GM19351 (cell line): ENCODE measurements around the gene INSYN2A.

Experiments used
- ATAC-seq: cut with Tn5 transposase; IDR thresholded peaks from one replicate; pipeline ENCODE4 v1.9.1; 2021; ENCODE audit warnings: mild to moderate bottlenecking, moderate library complexity; ENCODE audit not compliant: unreplicated experiment

Gene INSYN2A

DNA sequence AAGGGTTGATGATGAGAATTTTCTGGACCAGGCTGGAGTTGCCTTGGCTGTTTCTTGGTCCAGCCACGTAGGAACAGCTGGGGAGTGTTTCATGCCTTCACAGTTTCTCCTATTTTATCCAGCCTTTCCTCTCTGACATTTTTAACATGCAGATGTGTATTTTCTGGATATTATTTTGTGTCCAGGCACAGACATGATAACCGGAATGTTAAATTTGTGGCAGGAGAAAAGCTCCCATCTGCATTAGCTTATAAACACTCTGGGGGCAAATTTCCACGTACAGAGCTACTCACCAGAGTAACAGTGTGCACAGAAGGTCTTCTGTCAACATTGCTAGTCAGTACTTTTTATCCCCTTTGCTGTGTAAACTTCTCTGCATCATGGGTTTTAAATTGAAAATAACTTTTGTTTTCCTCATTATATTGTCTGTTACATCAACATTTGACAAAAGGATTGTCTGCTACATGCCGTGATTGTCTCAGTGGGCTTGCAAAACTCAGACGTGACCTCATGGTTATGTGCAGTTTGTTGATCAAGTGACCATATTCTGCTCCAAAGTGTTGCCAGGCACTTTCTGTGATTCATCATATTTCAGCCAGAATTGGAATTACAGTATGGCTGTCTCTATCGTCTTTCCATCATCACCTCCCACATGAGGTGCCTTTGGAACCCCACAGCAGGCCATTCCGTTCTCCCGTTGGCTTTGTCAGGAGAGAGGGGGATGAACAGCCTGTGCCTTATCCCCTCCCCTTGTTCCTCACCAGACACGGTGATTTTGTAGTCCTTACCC is 41.4 kb downstream of the INSYN2A start:
- ATAC-seq, result no peak

DNA sequence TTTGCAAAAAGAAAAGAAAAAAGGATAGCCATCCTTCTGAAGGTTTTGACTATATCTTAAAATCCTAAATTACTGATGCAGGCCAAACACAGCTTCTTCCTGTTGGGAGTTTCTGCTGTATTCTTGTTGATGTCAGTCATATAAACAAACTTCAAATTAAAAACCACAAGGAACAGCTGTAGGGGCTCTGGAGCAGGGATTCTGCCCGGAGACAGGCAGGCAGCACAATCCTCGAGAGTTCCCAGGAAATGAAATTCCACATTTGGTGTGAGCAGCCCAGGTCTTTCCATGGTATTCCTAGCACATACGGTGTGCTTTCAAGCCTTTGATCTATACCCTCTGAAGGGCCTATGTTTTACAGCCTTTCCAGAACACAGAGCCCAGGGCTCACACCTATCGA is 43.2 kb downstream of the INSYN2A start:
- no peak for ATAC-seq

DNA sequence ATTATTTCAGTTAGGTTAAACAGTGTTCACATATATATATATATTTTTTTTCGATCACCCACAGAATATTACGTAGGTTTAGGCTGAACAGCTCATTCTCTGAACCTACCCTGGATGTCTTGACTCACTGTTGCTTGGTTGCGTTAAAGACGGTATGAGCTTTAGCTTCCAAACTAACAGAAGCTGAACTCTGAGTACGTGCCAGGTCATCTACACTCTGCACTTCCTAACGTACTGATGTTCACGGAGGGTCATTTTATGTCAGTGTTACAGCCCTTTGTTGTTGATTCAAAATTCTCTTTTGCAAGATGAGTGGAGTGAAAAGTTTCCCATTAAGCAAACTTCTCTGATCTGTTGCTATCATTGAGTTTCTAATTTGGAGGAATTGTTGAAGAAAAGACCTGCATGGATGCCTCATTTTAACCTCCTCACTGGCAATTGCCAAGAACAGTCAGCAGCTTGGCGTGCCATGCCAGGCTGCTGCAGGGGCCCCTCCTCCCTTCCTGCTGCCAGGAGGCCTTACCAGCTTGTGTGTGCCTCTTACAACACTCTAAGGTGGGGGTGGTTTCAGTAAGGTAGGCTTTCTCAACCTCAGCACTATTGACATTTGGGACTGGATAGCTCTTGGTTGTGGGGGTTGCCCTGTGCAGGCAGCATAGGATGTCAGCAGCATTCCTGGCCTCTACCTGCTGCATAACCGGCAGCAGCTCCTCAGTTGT is 44.3 kb downstream of the INSYN2A start:
- no peak for ATAC-seq

DNA sequence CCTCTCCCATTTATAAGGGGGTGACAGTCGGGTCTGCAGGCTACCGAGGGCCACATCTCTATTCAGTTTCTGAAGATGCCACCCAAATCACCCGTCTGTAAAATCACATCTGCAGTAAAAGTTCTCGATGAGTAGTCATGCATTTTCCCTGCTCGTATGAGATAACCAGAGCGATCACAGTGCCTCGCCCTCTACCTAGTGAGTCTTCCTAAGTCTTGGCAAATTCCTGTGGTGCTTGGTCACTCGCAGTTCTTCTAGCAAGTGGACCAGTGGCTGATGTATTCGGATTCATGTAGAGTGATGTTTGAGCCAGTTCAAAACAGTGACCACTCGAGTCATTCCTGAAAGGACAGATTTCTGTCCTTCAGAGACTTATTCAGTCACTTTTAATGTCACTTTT is 44.9 kb downstream of the INSYN2A start:
- ATAC-seq, result no peak

DNA sequence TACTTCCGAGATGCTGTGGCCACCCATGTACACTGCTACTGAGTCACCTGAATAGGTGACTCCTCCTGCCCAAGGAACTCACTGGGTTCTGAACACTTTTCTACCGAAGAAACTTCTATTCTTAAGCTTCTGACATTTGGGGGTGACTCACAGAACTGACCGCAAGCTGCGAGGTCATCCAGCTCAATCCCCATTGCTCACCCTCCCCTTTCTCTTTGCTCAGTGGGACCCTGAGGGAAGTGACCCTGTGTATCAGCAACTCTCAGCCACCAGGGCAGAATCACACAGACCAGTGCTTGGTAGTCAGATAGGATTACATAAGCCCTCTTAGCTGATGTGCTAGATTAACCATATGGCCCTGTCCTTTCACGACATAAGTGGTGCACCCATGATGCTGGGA is 46.3 kb downstream of the INSYN2A start:
- ATAC-seq, result no peak

DNA sequence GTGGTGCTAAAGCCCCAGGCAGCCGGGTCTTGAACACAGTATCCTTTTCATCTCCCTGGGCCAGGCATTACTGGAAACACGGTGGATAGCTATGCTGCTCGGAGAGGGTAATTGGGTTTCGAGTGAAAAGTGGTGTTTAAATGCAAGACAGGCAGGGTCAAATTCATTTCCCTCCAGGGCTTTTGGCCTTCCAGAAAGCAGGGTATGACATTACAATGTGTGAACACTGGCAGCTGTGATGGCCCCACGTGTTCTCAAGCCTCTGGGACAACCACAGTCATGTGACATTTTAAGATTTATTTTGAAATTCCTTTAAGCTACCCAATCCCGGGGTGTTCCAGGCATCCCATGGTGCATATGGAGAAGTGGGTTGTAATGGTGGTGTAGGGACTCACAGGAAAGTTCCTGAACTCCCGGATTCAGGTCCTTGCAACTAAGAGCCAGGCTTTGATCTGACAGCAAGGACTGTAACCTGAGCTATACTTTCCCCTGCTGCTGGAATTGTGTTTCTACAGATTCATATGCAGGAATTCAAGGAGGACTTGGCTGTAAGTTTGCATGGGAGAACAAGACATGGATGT is 46.8 kb downstream of the INSYN2A start:
- ATAC-seq, result no peak

DNA sequence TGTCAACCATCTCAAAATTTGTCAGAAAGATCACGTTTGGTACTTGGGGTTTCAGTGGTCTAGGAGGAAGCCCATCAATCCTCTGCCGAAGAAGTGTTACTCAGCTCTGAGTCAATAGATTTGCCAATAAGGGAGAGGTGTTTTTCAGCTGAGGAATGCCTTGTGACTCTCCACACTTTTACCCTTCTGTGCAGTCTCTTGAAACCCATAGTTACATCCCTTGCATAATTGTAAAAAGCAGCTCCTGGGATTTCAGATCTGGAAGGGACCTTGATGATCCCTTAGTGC is 47.5 kb downstream of the INSYN2A start:
- no peak for ATAC-seq

DNA sequence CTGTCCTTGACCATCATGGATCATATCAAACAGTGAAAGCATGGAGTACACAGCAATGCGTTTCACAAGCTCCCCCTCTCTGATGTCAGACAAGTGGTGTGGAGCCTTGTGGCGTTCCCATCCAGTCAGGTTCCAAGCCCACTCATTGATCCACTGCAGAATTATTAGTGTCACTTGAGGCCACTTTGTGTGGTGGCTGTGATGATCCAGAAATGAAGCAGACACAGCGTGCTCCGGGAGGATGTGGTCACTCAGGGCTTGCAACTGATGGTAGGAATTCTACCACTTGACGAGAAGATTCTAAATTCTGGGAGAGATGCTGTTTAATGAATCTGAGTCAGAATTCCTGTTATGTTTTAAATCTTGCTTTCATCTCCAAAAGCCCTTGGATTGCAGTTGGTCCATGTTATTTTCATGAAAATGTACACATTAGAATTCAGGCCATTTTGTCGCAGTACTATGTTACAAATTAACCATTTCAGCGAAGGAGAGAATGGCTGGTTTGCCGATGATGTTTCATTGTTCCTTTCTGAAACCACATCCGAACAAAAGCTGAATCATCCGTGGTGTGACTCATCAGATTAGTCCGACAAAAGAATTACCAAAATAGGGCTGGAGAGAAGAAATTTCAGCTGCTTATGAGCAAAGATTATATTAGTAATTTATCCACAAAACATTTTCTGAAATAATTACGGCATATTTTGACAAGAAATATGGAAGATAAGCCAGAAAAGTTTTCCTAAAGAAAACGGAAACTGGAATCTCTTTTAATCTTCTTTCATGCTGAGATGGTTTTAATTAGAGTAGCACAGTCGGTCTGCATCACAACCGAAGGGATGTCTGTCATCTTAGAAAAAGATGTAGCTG is 48.1 kb downstream of the INSYN2A start:
- no peak for ATAC-seq

DNA sequence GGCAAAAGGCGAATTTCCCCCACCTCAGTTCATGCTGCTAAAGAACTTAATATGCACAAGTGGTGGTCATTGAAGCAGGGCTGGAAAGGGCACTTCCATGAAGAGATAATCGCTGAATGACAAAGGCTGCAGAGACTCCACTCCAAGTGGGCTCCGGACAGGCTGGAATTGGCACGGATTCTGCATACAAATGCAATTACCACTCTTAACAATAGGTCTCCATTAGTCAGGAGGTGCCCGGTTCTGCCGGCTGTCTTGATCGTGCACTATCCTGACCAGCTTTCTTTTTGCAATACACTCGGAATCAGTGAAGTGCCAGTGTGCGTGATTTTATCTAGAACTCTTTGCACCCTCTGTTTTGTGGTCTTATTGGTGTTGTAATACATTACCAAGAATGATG is 49.7 kb downstream of the INSYN2A start:
- ATAC-seq, result no peak
